ENCODE measurements around the gene ADAM8. TPM values are rescaled to one million over a fixed set of nuclear protein-coding genes. Genes with fewer than 3 reads are reported as not detected.
A peak's percentile ranks its signal among the peaks of the same experiment; 100 is the strongest.
"Not testable (repeated sequence)": the region's sequence is repeated elsewhere in the genome, so short reads cannot be mapped to it uniquely, and the experiment has no call there.

The ADAM8 gene
- total RNA-seq (10 to 100 TPM; 87.2 to 90.3 TPM), polyA plus RNA-seq (10 to 100 TPM; 63.9 to 97.8 TPM)

DNA sequence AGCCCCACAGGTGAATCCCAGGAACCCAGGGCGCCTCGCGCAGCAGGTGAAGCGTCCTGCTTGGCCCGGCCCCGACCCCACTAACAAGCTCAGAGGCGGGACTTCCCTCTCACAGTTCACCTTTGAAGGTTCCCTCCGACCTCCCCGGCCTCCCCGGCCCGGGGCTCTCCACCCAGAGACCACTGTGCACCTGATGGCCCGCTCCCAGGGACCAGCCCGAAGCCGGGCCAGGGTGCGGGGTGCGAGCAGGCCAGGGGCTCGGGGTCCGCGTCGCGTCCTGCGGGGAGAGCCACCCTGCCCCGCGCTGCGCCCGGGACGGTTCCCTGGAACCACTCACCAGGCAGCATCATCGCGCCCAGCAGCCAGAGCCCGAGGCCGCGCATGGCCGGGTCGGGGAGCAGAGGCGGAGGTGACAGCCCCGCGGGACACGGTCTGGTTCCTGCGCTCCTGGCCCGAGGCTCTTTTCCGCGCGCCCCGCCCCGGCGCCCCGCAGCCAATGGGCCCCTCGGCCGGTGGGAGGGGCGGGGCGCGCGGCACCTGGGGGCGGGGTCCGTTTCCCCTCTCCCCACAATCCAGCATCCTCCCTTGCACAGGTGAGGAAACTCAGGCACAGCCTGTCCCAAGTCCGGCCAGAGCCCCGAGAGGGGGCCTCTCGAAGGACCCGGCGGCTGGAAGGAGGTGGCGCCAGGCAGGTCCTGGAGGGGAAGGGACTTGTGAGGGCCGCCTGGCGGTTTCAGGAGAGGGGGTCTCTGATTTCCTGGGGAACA is at the start of gene ADAM8:
Gene ADAM8 (minus strand): TSS at position 434 of the 767 bp plus-strand sequence. CDS start 51 bp downstream, at position 383.
- ChIA-PET CTCF (ENCODE audit: partially characterized antibody) (interaction anchor here (1.0 to 3.4 kb wide), 5 partner anchors 12 to 53 kb away, joined by 4 to 19 read pairs (median 5); no protein-coding TSS in a partner anchor), POLR2A (ENCODE audit: partially characterized antibody) (interaction anchor here (1.2 to 11.6 kb wide), 5 partner anchors 15 to 113 kb away, joined by 3 to 236 read pairs (median 10); partner anchors contain the start of genes ECHS1, TUBGCP2 and ZNF511)
- Mint-ChIP-seq H3K4me1 (peaks cover 15 to 53% (median 35%) of the 10 kb centered on the region in 4 donors), H3K4me3 (peak within 1 kb of the TSS; percentile 90 to 96 (median 92)), H3K27ac (peak within 1 kb of the TSS; percentile 95 to 99 (median 98)), H3K27me3 (no peaks in the 10 kb centered on the region), H3K36me3 (peaks cover 0 to 33% of the 10 kb centered on the region in 2 donors), H3K9me3 (no peaks in the 10 kb centered on the region)
- H3K36me3 ChIP-seq (ENCODE audit: insufficient read depth, low read length) = peaks cover 20% of the 10 kb centered on the region
- peak within 1 kb of the TSS; percentile 91 to 92 for H3K4me3 ChIP-seq (ENCODE audit: low read length in 2 of 2)
- H3K27ac ChIP-seq (ENCODE audit: low read depth, low read length) = peak within 1 kb of the TSS; percentile 99
- H3K9me3 ChIP-seq (ENCODE audit: control insufficient read depth in 1 of 2, low read length in 2 of 2) = no peaks in the 10 kb centered on the region
- no peaks in the 10 kb centered on the region for H3K27me3 ChIP-seq (ENCODE audit: insufficient read depth, low read length)
- DNase-seq = peak; percentile 59 to 67 (median 63)
- intact Hi-C loops (cut with micrococcal nuclease) = no loop called here
- peaks cover 50% of the 10 kb centered on the region for H3K4me1 ChIP-seq (ENCODE audit: insufficient read depth, low read length)

GRCh38 chr10:133326223-133326551 is 49.5 kb upstream of the ADAM8 start:
- H3K36me3 Mint-ChIP-seq = no peaks in the 10 kb centered on the region
- peaks cover 12 to 18% of the 10 kb centered on the region in 2 donors for H3K27me3 Mint-ChIP-seq
- H3K4me1 ChIP-seq (ENCODE audit: insufficient read depth, low read length) = peaks cover 24% of the 10 kb centered on the region
- intact Hi-C loops (cut with micrococcal nuclease) = no loop called here
- no peak overlapping the region for H3K4me3 ChIP-seq (ENCODE audit: low read length in 2 of 2)
- peak overlapping the region in 6 of 8 donors; percentile 17 to 54 (median 37) for H3K4me3 Mint-ChIP-seq
- no peaks in the 10 kb centered on the region for H3K36me3 ChIP-seq (ENCODE audit: insufficient read depth, low read length)
- H3K9me3 ChIP-seq (ENCODE audit: control insufficient read depth in 1 of 2, low read length in 2 of 2) = no peaks in the 10 kb centered on the region
- peaks cover 3 to 20% (median 12%) of the 10 kb centered on the region in 4 donors for H3K4me1 Mint-ChIP-seq
- H3K27ac Mint-ChIP-seq = peak overlapping the region in 3 of 7 donors; percentile 7 to 60 (median 13)
- DNase-seq = no peak
- ChIA-PET POLR2A (ENCODE audit: partially characterized antibody) (no interaction called here), CTCF (ENCODE audit: partially characterized antibody) (no interaction called here)
- H3K27ac ChIP-seq (ENCODE audit: low read depth, low read length) = no peak overlapping the region
- H3K9me3 Mint-ChIP-seq = no peaks in the 10 kb centered on the region
- H3K27me3 ChIP-seq (ENCODE audit: insufficient read depth, low read length) = peaks cover 31% of the 10 kb centered on the region

- H3K9me3 ChIP-seq (ENCODE audit: control insufficient read depth in 1 of 2, low read length in 2 of 2) = no peaks in the 10 kb centered on the region
- POLR2A ChIA-PET (ENCODE audit: partially characterized antibody) = interaction anchor here (1.2 to 1.7 kb wide), 2 partner anchors 10 to 11 kb away, joined by 5 to 6 read pairs; partner anchors contain the start of gene CALY
- Mint-ChIP-seq H3K27me3 (peaks cover 12 to 18% of the 10 kb centered on the region in 2 donors), H3K9me3 (no peaks in the 10 kb centered on the region), H3K36me3 (no peaks in the 10 kb centered on the region), H3K4me3 (peak overlapping the region; percentile 67 to 88 (median 80)), H3K27ac (peak overlapping the region in 4 of 7 donors; percentile 2 to 74 (median 60)), H3K4me1 (peaks cover 3 to 20% (median 12%) of the 10 kb centered on the region in 4 donors)
- peak overlapping the region in 1 of 2 donors; percentile 32 for H3K4me3 ChIP-seq (ENCODE audit: low read length in 2 of 2)
- H3K27me3 ChIP-seq (ENCODE audit: insufficient read depth, low read length) = peaks cover 31% of the 10 kb centered on the region
- H3K27ac ChIP-seq (ENCODE audit: low read depth, low read length) = no peak overlapping the region
- CTCF ChIA-PET (ENCODE audit: partially characterized antibody) = interaction anchor here (1.9 kb wide), 1 partner anchor 18 kb away, joined by 8 read pairs; no protein-coding TSS in a partner anchor
- H3K36me3 ChIP-seq (ENCODE audit: insufficient read depth, low read length) = no peaks in the 10 kb centered on the region
- intact Hi-C loops (cut with micrococcal nuclease) = no loop called here
- DNase-seq = peak in 3 of 5 donors; percentile 24 to 46 (median 32)
- peaks cover 24% of the 10 kb centered on the region for H3K4me1 ChIP-seq (ENCODE audit: insufficient read depth, low read length)
Observed at GRCh38 chr10:133325440-133326222, 49.0 kb upstream of the ADAM8 start.

GRCh38 chr10:133324857-133325260 is 48.2 kb upstream of the ADAM8 start:
- H3K4me3 Mint-ChIP-seq = peak overlapping the region in 4 of 8 donors; percentile 36 to 69 (median 52)
- H3K36me3 Mint-ChIP-seq = no peaks in the 10 kb centered on the region
- H3K27ac ChIP-seq (ENCODE audit: low read depth, low read length) = no peak overlapping the region
- no peaks in the 10 kb centered on the region for H3K36me3 ChIP-seq (ENCODE audit: insufficient read depth, low read length)
- H3K9me3 Mint-ChIP-seq = no peaks in the 10 kb centered on the region
- ChIA-PET CTCF (ENCODE audit: partially characterized antibody) (interaction anchor here (1.1 to 1.9 kb wide), 2 partner anchors 11 to 17 kb away, joined by 5 to 8 read pairs; no protein-coding TSS in a partner anchor), POLR2A (ENCODE audit: partially characterized antibody) (interaction anchor here (1.1 to 1.7 kb wide), 3 partner anchors 10 to 12 kb away, joined by 5 to 6 read pairs (median 6); partner anchors contain the start of gene CALY)
- peaks cover 31% of the 10 kb centered on the region for H3K27me3 ChIP-seq (ENCODE audit: insufficient read depth, low read length)
- H3K4me1 ChIP-seq (ENCODE audit: insufficient read depth, low read length) = peaks cover 21% of the 10 kb centered on the region
- no peaks in the 10 kb centered on the region for H3K9me3 ChIP-seq (ENCODE audit: control insufficient read depth in 1 of 2, low read length in 2 of 2)
- peaks cover 12 to 18% of the 10 kb centered on the region in 2 donors for H3K27me3 Mint-ChIP-seq
- intact Hi-C loops (cut with micrococcal nuclease) = no loop called here
- peaks cover 3 to 18% (median 10%) of the 10 kb centered on the region in 4 donors for H3K4me1 Mint-ChIP-seq
- H3K4me3 ChIP-seq (ENCODE audit: low read length in 2 of 2) = peak overlapping the region in 1 of 2 donors; percentile 32
- peak overlapping the region in 1 of 7 donors; percentile 47 for H3K27ac Mint-ChIP-seq
- peak in 1 of 5 donors; percentile 37 for DNase-seq

DNA sequence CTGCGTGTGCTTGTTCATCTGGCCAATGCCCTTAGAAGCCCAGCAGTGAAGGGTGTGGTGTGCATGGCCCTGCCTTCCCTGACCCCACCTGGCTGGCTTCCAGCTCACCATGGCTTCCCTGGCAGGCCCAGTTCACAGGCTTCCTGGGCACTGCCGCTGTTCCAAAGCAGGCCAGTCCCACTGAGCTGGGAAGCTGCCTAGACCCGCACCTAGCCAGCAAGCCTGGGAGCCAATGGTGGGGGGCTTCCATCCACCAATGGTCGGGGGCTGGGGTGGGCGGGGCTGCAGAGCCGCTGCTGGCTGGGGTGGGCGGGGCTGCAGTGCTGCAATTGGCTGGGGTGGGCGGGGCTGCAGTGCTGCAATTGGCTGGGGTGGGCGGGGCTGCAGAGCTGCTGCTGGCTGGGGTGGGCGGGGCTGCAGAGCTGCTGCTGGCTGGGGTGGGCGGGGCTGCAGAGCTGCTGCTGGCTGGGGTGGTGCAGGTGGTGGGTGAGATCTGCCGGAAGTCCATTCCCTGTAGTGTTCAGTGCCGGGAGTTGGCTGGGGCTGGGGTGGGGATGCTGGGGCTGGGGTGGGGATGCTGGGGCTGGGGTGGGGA is 47.6 kb upstream of the ADAM8 start:
- no peak overlapping the region for H3K27ac Mint-ChIP-seq
- no peaks in the 10 kb centered on the region for H3K36me3 ChIP-seq (ENCODE audit: insufficient read depth, low read length)
- peaks cover 31% of the 10 kb centered on the region for H3K27me3 ChIP-seq (ENCODE audit: insufficient read depth, low read length)
- no peak overlapping the region for H3K4me3 Mint-ChIP-seq
- H3K4me1 Mint-ChIP-seq = peaks cover 4 to 15% (median 10%) of the 10 kb centered on the region in 4 donors
- no peaks in the 10 kb centered on the region for H3K9me3 ChIP-seq (ENCODE audit: control insufficient read depth in 1 of 2, low read length in 2 of 2)
- H3K27me3 Mint-ChIP-seq = peaks cover 11 to 14% of the 10 kb centered on the region in 2 donors
- H3K27ac ChIP-seq (ENCODE audit: low read depth, low read length) = no peak overlapping the region
- no peaks in the 10 kb centered on the region for H3K36me3 Mint-ChIP-seq
- POLR2A ChIA-PET (ENCODE audit: partially characterized antibody) = interaction anchor here (1.0 to 1.7 kb wide), 4 partner anchors 9 to 61 kb away, joined by 3 to 6 read pairs (median 6); partner anchors contain the start of gene CALY
- H3K9me3 Mint-ChIP-seq = no peaks in the 10 kb centered on the region
- DNase-seq = peak; percentile 44 to 81 (median 61)
- intact Hi-C loops (cut with micrococcal nuclease) = no loop called here
- no peak overlapping the region for H3K4me3 ChIP-seq (ENCODE audit: low read length in 2 of 2)
- H3K4me1 ChIP-seq (ENCODE audit: insufficient read depth, low read length) = peaks cover 17% of the 10 kb centered on the region
- CTCF ChIA-PET (ENCODE audit: partially characterized antibody) = interaction anchor here (0.8 to 1.9 kb wide), 4 partner anchors 10 to 196 kb away, joined by 3 to 8 read pairs (median 4); no protein-coding TSS in a partner anchor

DNA sequence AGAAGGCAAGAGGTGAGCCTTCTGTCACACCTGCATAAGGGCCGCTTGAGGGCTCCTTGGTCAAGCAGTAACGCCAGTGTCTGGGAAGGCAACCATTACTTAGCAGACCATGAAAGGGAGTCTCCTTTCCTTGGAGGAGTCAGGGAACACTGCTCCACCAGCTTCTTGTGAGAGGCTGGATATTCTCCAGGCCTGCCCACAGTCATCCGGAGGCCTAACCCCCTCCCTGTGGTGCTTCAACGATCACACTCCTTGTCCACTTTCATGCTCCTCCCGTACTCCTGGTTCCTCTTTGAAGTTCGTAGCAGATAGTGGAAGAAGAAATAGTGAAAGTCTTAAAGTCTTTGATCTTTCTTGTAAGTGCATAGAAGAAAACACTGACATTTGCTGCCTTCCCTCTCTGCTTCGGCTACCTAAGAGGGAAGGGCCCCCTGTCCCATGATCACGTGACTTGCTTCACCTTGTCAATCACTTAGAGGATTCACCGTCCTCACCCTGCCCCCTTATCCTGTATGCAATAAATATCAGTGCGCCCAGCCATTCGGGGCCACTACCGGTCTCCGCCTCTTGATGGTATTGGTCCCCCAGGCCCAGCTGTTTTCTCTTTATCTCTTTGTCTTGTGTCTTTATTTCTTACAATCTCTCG is 45.5 kb upstream of the ADAM8 start:
- H3K9me3 Mint-ChIP-seq, H3K36me3 Mint-ChIP-seq: not testable (repeated sequence)

More for the DNA sequence above, 45.5 kb upstream of the ADAM8 start:
- Histone ChIP-seq H3K27me3 (ENCODE audit: insufficient read depth, low read length) (peaks cover 13% of the 10 kb centered on the region), H3K4me1 (ENCODE audit: insufficient read depth, low read length) (peaks cover 23% of the 10 kb centered on the region)
- Mint-ChIP-seq H3K27ac (peak overlapping the region in 1 of 7 donors; percentile 23), H3K4me1 (peaks cover 9 to 20% (median 13%) of the 10 kb centered on the region in 4 donors)
- H3K4me3 ChIP-seq (ENCODE audit: low read length in 2 of 2); H3K9me3 ChIP-seq (ENCODE audit: control insufficient read depth in 1 of 2, low read length in 2 of 2); POLR2A ChIA-PET (ENCODE audit: partially characterized antibody); H3K36me3 ChIP-seq (ENCODE audit: insufficient read depth, low read length); H3K27me3 Mint-ChIP-seq; H3K4me3 Mint-ChIP-seq; intact Hi-C loops (cut with micrococcal nuclease); DNase-seq; H3K27ac ChIP-seq (ENCODE audit: low read depth, low read length): not testable (repeated sequence)
- CTCF ChIA-PET (ENCODE audit: partially characterized antibody) = interaction anchor here (1.4 to 2.2 kb wide), 3 partner anchors 8 to 15 kb away, joined by 5 to 9 read pairs (median 7); no protein-coding TSS in a partner anchor
